ENCODE data around the gene TANGO2.

TANGO2 gene

GRCh38 chr22:20069331-20070042 is 48.6 kb downstream of the TANGO2 start:
- no peak for TF ChIP-seq CTCF (IDR thresholded peaks at IDR 0.05)
- Mint-ChIP-seq H3K36me3 (ENCODE audit: low read depth) (no peaks in the 10 kb centered on the region), H3K4me3 (no peak overlapping the region), H3K27ac (no peak overlapping the region), H3K9me3 (no peaks in the 10 kb centered on the region), H3K4me1 (no peaks in the 10 kb centered on the region), H3K27me3 (ENCODE audit: low read depth, poor library complexity) (no peaks in the 10 kb centered on the region)
- no peak for DNase-seq

GRCh38 chr22:20071524-20071972 is 50.6 kb downstream of the TANGO2 start:
- no peak for DNase-seq
- peak overlapping the region; percentile 7 for H3K27ac Mint-ChIP-seq
- peaks cover 3% of the 10 kb centered on the region for H3K27me3 Mint-ChIP-seq (ENCODE audit: low read depth, poor library complexity)
- no peak overlapping the region for H3K4me3 Mint-ChIP-seq
- H3K9me3 Mint-ChIP-seq = no peaks in the 10 kb centered on the region
- H3K36me3 Mint-ChIP-seq (ENCODE audit: low read depth) = no peaks in the 10 kb centered on the region
- TF ChIP-seq CTCF (IDR thresholded peaks at IDR 0.05) = no peak
- H3K4me1 Mint-ChIP-seq = peaks cover 2% of the 10 kb centered on the region

DNA sequence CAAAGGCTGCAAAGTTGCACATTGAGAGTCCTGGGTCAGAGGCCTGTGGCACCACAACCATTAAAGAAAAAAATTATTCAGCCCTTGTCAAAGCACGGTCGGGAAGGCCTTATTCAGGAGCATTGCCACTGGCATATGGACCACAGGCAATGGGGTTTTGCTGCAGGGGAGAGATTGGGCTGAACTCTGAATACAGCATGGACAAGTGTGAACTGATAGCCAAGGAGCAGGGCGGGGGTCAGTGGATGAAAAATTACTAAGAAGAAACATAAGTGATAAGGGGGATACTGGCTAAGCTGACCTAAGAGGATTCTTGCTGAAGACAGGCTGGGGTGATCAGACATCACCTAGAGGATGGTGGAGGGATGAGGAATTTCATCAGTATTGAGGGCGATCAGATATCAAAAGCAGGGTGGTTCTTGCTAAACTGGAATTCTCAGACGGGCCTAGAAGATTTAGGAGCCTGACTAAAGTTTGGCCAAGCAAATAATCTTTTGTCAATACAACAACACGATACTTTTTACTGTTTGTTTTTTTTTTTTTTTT is 55.8 kb downstream of the TANGO2 start:
- no peak for DNase-seq
- Mint-ChIP-seq H3K4me3 (no peak overlapping the region), H3K36me3 (ENCODE audit: low read depth) (no peaks in the 10 kb centered on the region), H3K27ac (no peak overlapping the region), H3K4me1 (peaks cover 22% of the 10 kb centered on the region), H3K9me3 (no peaks in the 10 kb centered on the region), H3K27me3 (ENCODE audit: low read depth, poor library complexity) (peaks cover 3% of the 10 kb centered on the region)
- no peak for TF ChIP-seq CTCF (IDR thresholded peaks at IDR 0.05)

DNA sequence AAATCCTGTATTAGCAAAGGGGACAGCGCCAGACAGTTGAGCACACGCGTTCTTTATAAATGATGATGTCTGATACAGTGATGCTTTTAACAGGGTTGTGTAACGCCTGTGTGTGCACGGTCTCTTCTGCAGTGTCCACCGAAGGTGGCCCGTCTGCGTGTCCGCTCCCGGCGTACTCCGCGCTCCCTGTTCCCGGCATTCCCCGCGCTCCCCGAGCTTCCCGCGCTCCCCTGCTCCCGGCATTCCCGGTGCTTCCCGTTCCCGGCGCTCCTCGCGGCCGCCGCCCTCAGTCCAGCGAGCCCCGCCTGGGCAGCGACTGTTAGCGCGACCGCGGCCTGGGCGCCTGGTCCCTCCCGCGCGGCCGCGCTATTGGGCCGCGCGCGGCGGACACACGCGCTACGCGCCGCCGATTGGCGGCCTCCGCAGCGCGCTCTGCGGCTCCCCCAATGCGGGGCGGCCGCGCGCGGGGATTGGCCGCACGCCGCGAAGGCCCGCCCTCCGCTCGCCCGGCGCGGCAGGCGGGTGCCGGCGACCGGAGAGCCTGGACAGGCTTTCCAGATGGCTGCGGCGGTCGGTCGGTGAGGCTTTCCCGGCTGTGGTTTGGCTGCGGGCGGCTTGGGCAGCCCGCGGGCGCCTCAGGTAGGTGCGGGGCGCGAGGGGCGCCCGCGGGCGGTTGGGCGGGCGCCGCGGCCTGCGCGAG is 59.0 kb downstream of the TANGO2 start, which contains the start of gene DGCR8:
TSS of gene DGCR8 (plus strand) at position 497 of the 700 bp plus-strand sequence. CDS start 5,723 bp downstream, outside the sequence.
- no peaks in the 10 kb centered on the region for H3K36me3 Mint-ChIP-seq (ENCODE audit: low read depth)
- TF ChIP-seq CTCF (IDR thresholded peaks at IDR 0.05) = no peak
- H3K27me3 Mint-ChIP-seq (ENCODE audit: low read depth, poor library complexity) = peaks cover 3% of the 10 kb centered on the region
- H3K27ac Mint-ChIP-seq = peak within 1 kb of the TSS; percentile 88
- peak within 1 kb of the TSS; percentile 91 for H3K4me3 Mint-ChIP-seq
- peaks cover 53% of the 10 kb centered on the region for H3K4me1 Mint-ChIP-seq
- peak; percentile 88 for DNase-seq
- no peaks in the 10 kb centered on the region for H3K9me3 Mint-ChIP-seq

- peak; percentile 75 for DNase-seq
- Mint-ChIP-seq H3K27me3 (ENCODE audit: low read depth, poor library complexity) (peaks cover under 1% of the 10 kb centered on the region), H3K4me3 (peak overlapping the region; percentile 91), H3K27ac (peak overlapping the region; percentile 88), H3K4me1 (peaks cover 58% of the 10 kb centered on the region), H3K36me3 (ENCODE audit: low read depth) (peaks cover 5% of the 10 kb centered on the region), H3K9me3 (no peaks in the 10 kb centered on the region)
- no peak for TF ChIP-seq CTCF (IDR thresholded peaks at IDR 0.05)
Observed at GRCh38 chr22:20080445-20080775, 59.5 kb downstream of the TANGO2 start.
